Keratinocyte (primary cell): Measurements from ENCODE around the gene C4orf54.

Experiments used
- CTCF ChIP-seq, 3 experiments: IDR thresholded peaks in 1 of 3; conservative IDR thresholded peaks in 1 of 3; optimal IDR thresholded peaks in 1 of 3; 2 replicates in 2 of 3; 3 replicates in 1 of 3; pipeline versions ENCODE3 to v1.5.1; 2011; ENCODE audit warnings: low read length in 3 of 3, mild to moderate bottlenecking in 3 of 3, moderate library complexity in 2 of 3, control low read depth in 1 of 3, inconsistent platforms in 1 of 3; ENCODE audit not compliant: insufficient read depth in 2 of 3; ENCODE audit errors: extremely low read depth in 1 of 3
- EZH2 ChIP-seq: IDR thresholded peaks from one replicate; pipeline ENCODE4 v1.6.1; 2012; ENCODE audit warnings: inconsistent platforms, mild to moderate bottlenecking, low read length, moderate library complexity

GRCh38 chr4:99637174-99637573 lies 20.5 kb downstream of the C4orf54 start:
- TF ChIP-seq CTCF (optimal IDR thresholded peaks at IDR 0.05 in 1 of 3, IDR thresholded peaks at IDR 0.05 in 1 of 3, conservative IDR thresholded peaks at IDR 0.05 in 1 of 3; ENCODE audit: extremely low read depth in 1 of 3, insufficient read depth in 2 of 3, low read length in 3 of 3) (no peak), EZH2 (no peak)
